HEK293 (cell line): ENCODE data around the gene NEK8.

Source experiments
- BCL6B ChIP-seq: fragments of 450-650 bp; formaldehyde crosslinking; IDR thresholded peaks from 2 replicates; pipeline ENCODE4 v1.5.1; 2017; ENCODE audit warnings: missing biosample characterization, missing genetic modification characterization
- CTCF ChIP-seq: fragments of 450-650 bp; formaldehyde crosslinking; IDR thresholded peaks from 2 replicates; pipeline ENCODE4 v1.5.1; 2016; ENCODE audit warnings: missing biosample characterization, missing genetic modification characterization
- HOXD13 ChIP-seq: sonication (generic); formaldehyde crosslinking; IDR thresholded peaks from 2 replicates; pipeline ENCODE4 v1.8.0; 2022; ENCODE audit warnings: missing genetic modification reagents, borderline replicate concordance
- INSM2 ChIP-seq: fragments of 450-650 bp; formaldehyde crosslinking; IDR thresholded peaks from 2 replicates; pipeline ENCODE4 v1.5.1; 2016; ENCODE audit warnings: missing biosample characterization, missing genetic modification characterization
- KLF16 ChIP-seq: fragments of 450-650 bp; formaldehyde crosslinking; IDR thresholded peaks from 2 replicates; pipeline ENCODE4 v1.5.1; 2017; ENCODE audit warnings: missing biosample characterization, missing genetic modification characterization
- ZNF121 ChIP-seq: fragments of 450-650 bp; formaldehyde crosslinking; IDR thresholded peaks from 2 replicates; pipeline ENCODE4 v1.5.1; 2016; ENCODE audit warnings: missing biosample characterization, missing genetic modification characterization
- ZNF266 ChIP-seq: fragments of 450-650 bp; formaldehyde crosslinking; IDR thresholded peaks from 2 replicates; pipeline ENCODE4 v1.5.1; 2016; ENCODE audit warnings: missing biosample characterization, missing genetic modification characterization, low read depth
- ZNF274 ChIP-seq, 2 experiments: fragments of 200-500 bp in 1 of 2; fragments of 450-650 bp in 1 of 2; sonication (Bioruptor generic) in 1 of 2; formaldehyde crosslinking in 1 of 2; IDR thresholded peaks; 2 replicates each; pipeline versions ENCODE4 v1.5.1 to v1.6.1; 2014 to 2016; ENCODE audit warnings: borderline replicate concordance in 1 of 2, inconsistent platforms in 1 of 2, low read length in 1 of 2, missing biosample characterization in 1 of 2, missing genetic modification characterization in 1 of 2
- ZNF335 ChIP-seq: fragments of 450-650 bp; formaldehyde crosslinking; conservative IDR thresholded peaks from 2 replicates; pipeline ENCODE4 v1.5.1; 2016; ENCODE audit warnings: missing biosample characterization, missing genetic modification characterization
- ZNF529 ChIP-seq: fragments of 450-650 bp; formaldehyde crosslinking; IDR thresholded peaks from 2 replicates; pipeline ENCODE4 v1.5.1; 2017; ENCODE audit warnings: missing genetic modification characterization, missing biosample characterization; ENCODE audit not compliant: insufficient replicate concordance
- ZNF629 ChIP-seq: fragments of 450-650 bp; formaldehyde crosslinking; IDR thresholded peaks from 2 replicates; pipeline ENCODE4 v1.5.1; 2017; ENCODE audit warnings: missing biosample characterization, missing genetic modification characterization
- ZNF664 ChIP-seq: fragments of 450-650 bp; formaldehyde crosslinking; IDR thresholded peaks from 2 replicates; pipeline ENCODE4 v1.5.1; 2016; ENCODE audit warnings: missing biosample characterization, missing genetic modification characterization

GRCh38 chr17:28755486-28755885 lies 26.9 kb downstream of the NEK8 start:
- TF ChIP-seq KLF16 (tag by site-specific recombination) (no peak), ZNF629 (tag by site-specific recombination) (no peak), CTCF (no peak), ZNF274 (IDR thresholded peaks at IDR 0.05; ENCODE audit: low read length) (no peak), ZNF274 (tag by site-specific recombination; IDR thresholded peaks at IDR 0.05; ENCODE audit: borderline replicate concordance) (no peak), ZNF529 (tag by site-specific recombination) (no peak), INSM2 (tag by site-specific recombination) (no peak), BCL6B (tag by site-specific recombination) (no peak), ZNF121 (tag by site-specific recombination) (no peak), ZNF266 (no peak), ZNF335 (tag by site-specific recombination) (no peak), ZNF664 (tag by site-specific recombination) (no peak), HOXD13 (CRISPR knock-in tag) (no peak)
